GM19452 (cell line): ENCODE measurements around the gene PACRG.

Experiments used
- ATAC-seq: cut with Tn5 transposase; IDR thresholded peaks from one replicate; pipeline ENCODE4 v1.9.1; 2021; ENCODE audit not compliant: unreplicated experiment

The PACRG gene

GRCh38 chr6:163066200-163066599, 338.4 kb downstream of the PACRG start:
- no peak for ATAC-seq

DNA sequence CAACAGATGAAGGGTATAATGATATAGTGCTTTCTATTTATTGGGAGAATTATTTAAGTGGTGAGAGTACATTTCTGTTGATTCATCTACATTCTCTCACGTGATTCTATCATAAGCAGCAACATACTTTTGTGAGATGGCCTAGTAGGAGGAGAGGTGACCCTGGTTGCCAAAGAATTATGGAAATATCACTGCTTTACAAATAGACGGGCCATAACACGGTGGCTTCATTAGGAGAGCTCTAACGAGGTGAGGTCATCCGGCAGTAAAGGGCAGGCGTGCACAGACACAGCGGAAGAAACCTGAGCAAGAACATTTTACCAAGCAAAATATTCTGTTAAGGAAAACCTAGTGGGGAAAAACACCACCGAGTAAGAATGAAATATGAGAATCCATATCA, 349.4 kb downstream of the PACRG start:
- ATAC-seq: no peak

DNA sequence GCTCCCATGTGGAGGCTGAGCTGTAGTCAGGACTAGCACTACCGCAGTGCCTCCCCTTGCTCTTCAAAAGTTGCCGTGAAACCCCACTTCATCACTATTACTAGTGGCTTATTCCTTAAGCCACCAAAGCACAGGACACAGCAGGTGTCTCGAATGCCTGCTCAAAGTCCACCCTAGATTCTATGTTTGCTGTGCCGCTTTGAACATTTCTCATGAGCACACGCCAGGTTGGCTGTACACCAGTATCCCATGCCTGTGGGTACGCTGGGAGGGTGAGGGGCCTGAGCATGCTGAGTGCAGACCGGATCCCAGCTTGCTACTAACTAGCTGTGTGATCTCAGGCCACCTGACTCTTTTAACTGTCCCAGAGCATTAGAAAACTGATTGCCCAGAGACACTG, 350.9 kb downstream of the PACRG start:
- no peak for ATAC-seq

- no peak for ATAC-seq
These were observed 352.5 kb downstream of the PACRG start for GRCh38 chr6:163080228-163080627.

DNA sequence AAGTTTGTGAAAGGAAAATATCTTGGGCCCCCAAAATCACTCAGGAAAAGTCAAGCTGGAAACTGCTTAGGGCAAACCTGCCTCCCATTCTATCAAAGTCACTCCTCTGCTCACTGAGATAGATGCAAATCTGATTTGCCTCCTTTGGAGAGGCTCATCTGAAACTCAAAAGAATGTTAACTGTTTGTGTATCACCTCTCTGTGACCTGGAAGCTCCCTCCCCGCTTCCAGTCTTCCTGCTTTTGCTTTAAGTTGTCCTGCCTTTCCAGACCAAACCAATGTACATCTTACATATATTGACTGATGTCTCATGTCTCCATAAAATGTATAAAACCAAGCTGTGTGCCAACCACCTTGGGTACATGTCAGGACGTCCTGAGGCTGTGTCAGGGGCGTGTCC, 355.4 kb downstream of the PACRG start:
- no peak for ATAC-seq

DNA sequence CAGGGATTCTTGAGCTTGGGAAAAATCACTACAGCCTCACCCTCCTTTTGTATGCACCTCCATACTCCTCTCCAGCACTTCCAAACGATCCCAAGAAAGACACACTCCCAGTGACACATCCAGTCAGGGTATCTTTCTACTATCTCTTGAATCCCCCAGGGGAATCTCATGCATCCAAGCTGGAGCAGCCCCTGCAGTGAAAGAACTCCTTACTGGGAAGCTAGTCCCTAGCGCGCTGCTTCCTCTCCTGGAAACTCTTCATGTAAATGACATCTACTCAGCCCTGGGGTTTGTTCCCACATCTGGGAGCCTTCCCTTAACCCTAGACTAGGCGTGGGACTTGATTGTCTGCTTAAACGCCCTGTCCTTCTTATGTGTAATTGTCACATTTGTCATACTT, 357.7 kb downstream of the PACRG start:
- no peak for ATAC-seq

DNA sequence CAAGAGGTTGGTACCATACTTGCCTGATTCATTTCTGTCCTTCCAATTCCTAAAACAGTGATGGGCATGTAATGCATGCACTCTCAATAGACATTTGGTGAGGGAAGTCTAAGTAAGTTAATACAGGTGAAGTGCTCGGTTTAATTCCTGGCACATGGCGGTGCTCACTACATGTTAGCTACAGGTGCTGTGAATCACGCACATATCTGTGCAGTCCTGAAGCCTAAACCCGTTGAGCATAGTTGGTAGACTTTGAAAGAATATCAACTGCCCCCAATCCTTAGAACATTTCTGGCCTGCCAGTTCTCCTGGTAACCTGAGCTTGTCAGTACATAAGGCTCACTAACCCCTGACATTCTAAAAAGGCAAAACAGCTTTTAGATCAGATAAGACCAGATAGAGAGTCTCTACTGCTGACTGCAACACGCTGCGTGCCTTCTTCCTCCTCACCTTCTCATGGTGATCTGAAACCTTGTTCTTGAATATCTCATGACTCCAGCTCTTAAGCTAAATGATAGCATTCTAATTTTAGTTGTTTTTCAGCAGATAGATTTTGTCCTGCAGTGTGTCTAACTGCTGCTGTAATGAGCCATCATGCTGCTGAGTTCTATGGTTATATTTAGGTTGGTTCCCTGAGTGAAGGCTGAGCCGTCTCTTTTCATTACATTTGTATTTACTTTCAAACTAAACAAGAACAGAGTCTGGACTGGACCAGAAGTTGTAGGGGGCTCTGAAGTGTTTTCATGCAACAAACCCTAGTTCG, 358.3 kb downstream of the PACRG start:
- ATAC-seq: no peak

- ATAC-seq: no peak
These were observed 358.8 kb downstream of the PACRG start for GRCh38 chr6:163086624-163086920.

DNA sequence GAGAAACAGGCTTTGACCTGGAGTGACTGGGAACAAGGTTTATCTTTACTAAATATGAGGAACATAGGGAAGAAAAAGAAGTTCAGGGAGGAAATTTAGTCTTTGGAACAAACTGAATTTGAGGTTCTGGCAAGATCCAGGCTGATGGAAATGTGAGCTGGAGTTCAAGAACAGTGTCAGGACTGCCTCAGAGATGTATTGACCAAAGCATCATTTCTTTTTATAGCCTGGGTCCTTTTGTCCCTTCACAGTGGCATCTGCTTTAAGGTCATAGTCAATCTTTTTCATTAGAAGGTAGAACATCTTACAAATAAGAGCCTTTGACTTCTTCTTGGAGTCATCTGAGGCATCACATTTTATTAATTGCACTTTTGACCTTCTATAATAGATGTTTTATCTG, 360.2 kb downstream of the PACRG start:
- no peak for ATAC-seq

GRCh38 chr6:163092876-163093275, 365.1 kb downstream of the PACRG start:
- ATAC-seq: no peak

GRCh38 chr6:163094881-163095280, 367.1 kb downstream of the PACRG start:
- ATAC-seq: no peak

DNA sequence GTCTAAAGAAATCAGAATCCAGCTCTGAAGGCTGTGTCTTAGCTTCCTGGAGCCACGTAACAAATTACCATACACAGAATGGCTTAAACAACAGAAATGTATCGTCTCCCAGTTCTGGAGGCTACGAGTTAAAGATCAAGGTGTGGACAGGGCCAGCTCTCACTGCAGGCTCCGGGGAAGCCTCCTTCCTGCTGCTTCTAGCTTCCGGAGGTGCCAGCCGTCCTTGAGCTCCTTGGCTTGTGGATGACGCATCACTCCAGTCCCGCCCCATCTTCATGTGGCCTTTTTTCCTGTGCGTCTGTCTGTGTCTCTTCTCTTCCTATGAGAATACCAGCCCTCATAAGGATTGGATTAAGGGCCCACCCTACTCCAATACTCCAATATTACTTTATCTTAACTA, 367.6 kb downstream of the PACRG start:
- ATAC-seq: no peak

- no peak for ATAC-seq
These were observed 371.2 kb downstream of the PACRG start for GRCh38 chr6:163098827-163099479.

- no peak for ATAC-seq
These were observed 371.9 kb downstream of the PACRG start for GRCh38 chr6:163099621-163100171.

DNA sequence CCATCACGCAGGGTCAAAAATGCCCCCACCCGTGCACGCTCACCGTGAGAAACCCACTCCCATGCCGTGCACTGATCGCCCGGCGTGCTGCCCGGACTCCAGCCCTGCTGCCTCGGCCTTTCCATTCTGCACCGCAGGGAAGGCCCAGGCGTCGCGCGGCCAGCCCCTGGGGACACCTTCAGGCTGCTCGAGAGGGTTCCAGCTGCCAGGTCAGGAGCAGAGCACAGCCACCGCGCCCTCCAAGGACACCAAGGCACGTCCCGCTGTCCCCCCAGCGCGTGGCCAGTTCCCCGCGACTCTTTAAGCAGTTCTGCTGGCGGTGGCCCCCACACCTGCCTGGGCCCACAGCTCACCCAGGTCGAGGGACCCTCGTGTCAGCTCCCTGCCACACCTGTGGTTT, 372.5 kb downstream of the PACRG start:
- ATAC-seq: no peak

DNA sequence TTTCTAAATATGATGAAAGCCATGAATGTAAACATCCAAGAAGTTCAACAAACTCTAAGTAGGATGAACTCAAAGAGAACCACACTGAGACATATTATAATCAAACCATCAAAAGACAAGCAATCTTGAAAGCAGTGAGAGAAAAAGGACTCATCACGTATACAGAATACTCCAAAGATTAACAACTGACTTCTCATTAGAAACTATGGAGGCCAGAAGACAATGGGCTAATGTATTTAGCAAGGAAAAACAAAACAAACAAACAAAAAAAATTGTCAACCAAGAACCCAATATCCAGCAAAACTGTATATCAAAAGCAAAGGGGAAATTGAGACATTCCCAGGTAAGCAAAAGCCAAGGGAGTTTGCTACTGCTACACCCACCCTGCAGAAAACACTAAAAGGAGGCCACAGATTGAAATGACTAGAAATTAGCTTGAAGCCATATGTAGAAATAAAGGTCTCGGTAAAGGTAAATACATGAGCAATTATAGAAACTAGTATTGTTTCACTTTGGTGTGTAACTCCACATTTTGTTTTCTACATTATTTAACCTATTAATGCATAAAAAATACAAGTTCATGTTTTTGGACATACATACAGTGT, 385.7 kb downstream of the PACRG start:
- ATAC-seq: no peak

GRCh38 chr6:163118941-163119340, 391.2 kb downstream of the PACRG start:
- ATAC-seq: no peak

GRCh38 chr6:163120223-163120622, 392.4 kb downstream of the PACRG start:
- ATAC-seq: no peak

DNA sequence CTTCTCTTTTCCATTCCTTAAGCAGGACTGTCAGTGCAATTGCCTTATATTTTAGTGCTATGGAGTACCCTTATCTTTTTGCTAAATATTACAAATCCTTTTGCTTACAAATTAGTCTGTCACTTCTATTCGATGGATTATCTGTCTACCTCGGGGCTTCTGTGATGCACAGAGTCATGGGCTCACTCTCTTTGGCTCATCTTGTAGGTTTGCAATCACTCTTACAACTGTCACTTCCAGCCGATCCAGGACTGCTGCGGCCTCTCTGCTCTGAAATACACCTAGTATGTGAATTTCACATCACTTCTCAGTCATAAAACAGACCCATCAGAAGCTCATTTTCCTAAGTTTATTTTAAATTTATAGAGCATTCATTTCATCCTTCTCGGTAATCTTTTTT, 393.5 kb downstream of the PACRG start:
- ATAC-seq: no peak

- ATAC-seq: no peak
These were observed 394.6 kb downstream of the PACRG start for GRCh38 chr6:163122365-163122764.

- no peak for ATAC-seq
These were observed 395.3 kb downstream of the PACRG start for GRCh38 chr6:163123098-163123497.

- no peak for ATAC-seq
These were observed 399.0 kb downstream of the PACRG start for GRCh38 chr6:163126741-163127140.
